SK-N-MC (cell line): ENCODE results near the gene ITGB3.

Source experiments
- EZH2 ChIP-seq: fragments of 200-600 bp; sonication (generic); IDR thresholded peaks from one replicate; pipeline ENCODE4 v1.6.1; 2017; ENCODE audit warnings: antibody characterized with exemption
- POLR2AphosphoS5 ChIP-seq: IDR thresholded peaks from 2 replicates; pipeline ENCODE4 v1.6.1; 2012; ENCODE audit warnings: mild to moderate bottlenecking, low read depth, low read length, borderline replicate concordance

DNA sequence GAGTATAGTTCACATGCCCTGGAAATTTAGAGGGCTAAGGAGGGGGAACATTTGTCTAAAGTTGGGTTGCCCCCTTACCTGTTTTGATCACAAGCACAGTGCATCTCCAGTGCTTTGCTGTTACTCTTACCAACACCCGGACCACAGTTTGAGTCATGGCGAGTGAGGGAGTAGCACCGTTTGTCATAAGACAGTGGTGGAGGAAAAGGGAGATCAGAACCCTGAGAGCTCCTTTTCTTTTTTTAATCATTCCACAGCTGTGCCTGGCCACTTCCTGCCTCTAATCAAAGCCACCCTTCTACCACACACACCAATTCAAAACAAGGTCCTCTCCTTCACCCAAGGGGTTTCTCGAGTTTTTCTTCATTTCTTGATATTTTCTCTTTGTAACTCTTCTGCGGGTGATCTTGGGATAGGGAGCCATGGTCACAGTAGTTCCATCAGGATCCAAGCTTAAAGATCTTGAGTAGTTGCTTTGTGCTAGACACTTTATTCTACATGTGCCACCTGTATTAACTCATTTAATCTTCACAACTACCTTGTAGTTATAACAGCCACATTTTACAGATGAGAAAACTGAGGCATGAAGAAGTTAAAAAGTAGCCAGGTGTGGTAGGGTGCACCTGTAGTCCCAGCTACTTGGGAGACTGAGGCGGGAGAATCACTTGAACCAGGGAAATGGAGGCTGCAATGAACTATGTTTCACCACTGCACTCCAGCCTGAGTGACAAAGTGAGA lies 49.5 kb upstream of the ITGB3 start:
- TF ChIP-seq EZH2 (no peak), POLR2AphosphoS5 (no peak)
